Nephron progenitor cell (in vitro differentiated cells): ENCODE results near the gene TRAPPC6A.

Experiments
- DNase-seq: peaks from one replicate; pipeline ENCODE4 v3.0.0; 2021
- H3K27ac Mint-ChIP-seq: 2 replicates; pipeline ENCODE4 v1.8.0; 2021; ENCODE audit warnings: mild to moderate bottlenecking, moderate library complexity, mixed read lengths
- H3K27me3 Mint-ChIP-seq: 2 replicates; pipeline ENCODE4 v1.8.0; 2021; ENCODE audit warnings: mild to moderate bottlenecking, low read depth, mixed read lengths; ENCODE audit not compliant: poor library complexity
- H3K36me3 Mint-ChIP-seq: 2 replicates; pipeline ENCODE4 v1.8.0; 2021; ENCODE audit warnings: low read depth, mixed read lengths
- H3K4me1 Mint-ChIP-seq: 2 replicates; pipeline ENCODE4 v1.8.0; 2021; ENCODE audit warnings: mixed read lengths
- H3K4me3 Mint-ChIP-seq: 2 replicates; pipeline ENCODE4 v1.8.0; 2021; ENCODE audit warnings: mild to moderate bottlenecking, moderate library complexity, mixed read lengths
- H3K9me3 Mint-ChIP-seq: 2 replicates; pipeline ENCODE4 v1.8.0; 2021; ENCODE audit warnings: mild to moderate bottlenecking, moderate library complexity, mixed read lengths
- CTCF ChIP-seq: fragments of 200-600 bp; sonication (generic); IDR thresholded peaks from 2 replicates; pipeline ENCODE4 v1.5.0; 2021; ENCODE audit warnings: antibody characterized with exemption

Gene TRAPPC6A

GRCh38 chr19:45146741-45147205 is 31.3 kb downstream of the TRAPPC6A start:
- DNase-seq: peak; percentile 70
- TF ChIP-seq CTCF: no peak

GRCh38 chr19:45146251-45146650 is 31.8 kb downstream of the TRAPPC6A start:
- Mint-ChIP-seq H3K9me3 (no peaks in the 10 kb centered on the region), H3K4me3 (peak overlapping the region; percentile 23), H3K4me1 (peaks cover 40% of the 10 kb centered on the region), H3K36me3 (peaks cover 29% of the 10 kb centered on the region), H3K27ac (peak overlapping the region; percentile 54), H3K27me3 (peaks cover 6% of the 10 kb centered on the region)
- no peak for DNase-seq
- TF ChIP-seq CTCF: no peak

More at GRCh38 chr19:45146741-45147205, 31.3 kb downstream of the TRAPPC6A start:
- Mint-ChIP-seq H3K27ac (no peak overlapping the region), H3K27me3 (peaks cover 11% of the 10 kb centered on the region), H3K4me3 (peak overlapping the region; percentile 23), H3K9me3 (no peaks in the 10 kb centered on the region), H3K36me3 (peaks cover 25% of the 10 kb centered on the region), H3K4me1 (peaks cover 40% of the 10 kb centered on the region)

GRCh38 chr19:45145270-45146189 is 32.5 kb downstream of the TRAPPC6A start:
- peaks cover 39% of the 10 kb centered on the region for H3K4me1 Mint-ChIP-seq
- no peak overlapping the region for H3K4me3 Mint-ChIP-seq
- no peak for DNase-seq
- peak overlapping the region; percentile 54 for H3K27ac Mint-ChIP-seq
- peaks cover 29% of the 10 kb centered on the region for H3K36me3 Mint-ChIP-seq
- H3K27me3 Mint-ChIP-seq: peaks cover 2% of the 10 kb centered on the region
- H3K9me3 Mint-ChIP-seq: no peaks in the 10 kb centered on the region
- no peak for TF ChIP-seq CTCF

GRCh38 chr19:45144431-45145269 is 33.4 kb downstream of the TRAPPC6A start:
- H3K9me3 Mint-ChIP-seq: no peaks in the 10 kb centered on the region

GRCh38 chr19:45142726-45143110 is 35.3 kb downstream of the TRAPPC6A start:
- no peak for DNase-seq
- Mint-ChIP-seq H3K36me3 (peaks cover 19% of the 10 kb centered on the region), H3K9me3 (no peaks in the 10 kb centered on the region), H3K4me1 (peaks cover 31% of the 10 kb centered on the region), H3K27me3 (no peaks in the 10 kb centered on the region), H3K4me3 (no peak overlapping the region), H3K27ac (peak overlapping the region; percentile 93)
- TF ChIP-seq CTCF: no peak

More at GRCh38 chr19:45144431-45145269, 33.4 kb downstream of the TRAPPC6A start:
- no peak overlapping the region for H3K4me3 Mint-ChIP-seq
- H3K4me1 Mint-ChIP-seq: peaks cover 35% of the 10 kb centered on the region
- TF ChIP-seq CTCF: no peak
- no peak for DNase-seq
- H3K36me3 Mint-ChIP-seq: peaks cover 25% of the 10 kb centered on the region
- H3K27ac Mint-ChIP-seq: peak overlapping the region; percentile 66
- peaks cover 2% of the 10 kb centered on the region for H3K27me3 Mint-ChIP-seq
